K562 (cell line): Measurements from ENCODE around the gene HMGN2. TPM values are rescaled to one million over a fixed set of nuclear protein-coding genes. Genes with fewer than 3 reads are reported as not detected.

Source experiments
- BRD9 ChIP-seq: fragments of 450-650 bp; IDR thresholded peaks from 2 replicates; pipeline ENCODE4 v1.6.1; 2018; ENCODE audit warnings: low read depth; ENCODE audit not compliant: partially characterized antibody
- GATAD2B ChIP-seq: fragments of 450-650 bp; IDR thresholded peaks from 2 replicates; pipeline ENCODE4 v1.6.1; 2017; ENCODE audit warnings: mild to moderate bottlenecking, borderline replicate concordance
- HDAC6 ChIP-seq: IDR thresholded peaks from 2 replicates; pipeline ENCODE4 v1.6.1; 2012; ENCODE audit warnings: low read depth, mild to moderate bottlenecking, control low read depth, inconsistent platforms, low read length, moderate library complexity
- HNRNPL ChIP-seq: fragments of 200-400 bp; formaldehyde crosslinking; IDR thresholded peaks from 2 replicates; pipeline ENCODE4 v1.6.1; 2017; ENCODE audit warnings: low read depth, mild to moderate bottlenecking, low read length
- LEF1 ChIP-seq: fragments of 450-650 bp; IDR thresholded peaks from 2 replicates; pipeline ENCODE4 v1.6.1; 2016; ENCODE audit warnings: mild to moderate bottlenecking
- MYC ChIP-seq, 2 experiments: fragments of 250-450 bp in 1 of 2; sonication (Bioruptor Pico) in 1 of 2; IDR thresholded peaks; 2 replicates each; pipeline versions ENCODE4 v1.5.1 to v1.6.1; 2012 to 2021; ENCODE audit warnings: low read depth in 2 of 2, borderline replicate concordance in 1 of 2, improper control_type of control experiment in 1 of 2, low read length in 1 of 2, mild to moderate bottlenecking in 1 of 2, moderate library complexity in 1 of 2
- NCOA4 ChIP-seq: fragments of 450-650 bp; IDR thresholded peaks from 2 replicates; pipeline ENCODE4 v1.6.1; 2018; ENCODE audit warnings: mild to moderate bottlenecking; ENCODE audit not compliant: partially characterized antibody
- POLR2B ChIP-seq: fragments of 450-650 bp; IDR thresholded peaks from 2 replicates; pipeline ENCODE4 v1.6.1; 2018; ENCODE audit warnings: low read depth; ENCODE audit not compliant: partially characterized antibody
- RNF2 ChIP-seq: sonication (generic); IDR thresholded peaks from 2 replicates; pipeline ENCODE4 v1.6.1; 2016
- ZNF584 ChIP-seq: fragments of 200-800 bp; sonication (Bioruptor generic); IDR thresholded peaks from 2 replicates; pipeline ENCODE4 v1.6.1; 2016; ENCODE audit warnings: low read depth, mild to moderate bottlenecking, missing genetic modification characterization, missing compliant biosample characterization
- polyA plus RNA-seq, 8 experiments: library from polyadenylated mRNA; depleted of rRNA in 4 of 8; stranded (reverse) in 5 of 8; unstranded in 3 of 8; fragments of >200 nt; fragmentation: Nextera tagmentation in 2 of 8; fragmentation: Illumina TruSeq in 1 of 8; extraction: Ambion mirVana in 2 of 8; extraction: Trizol in 1 of 8; gene quantifications; 2 replicates each; pipeline versions ENCODE4 v1.2.1 to v1.2.3, GENCODE V29; 2011 to 2014; ENCODE audit warnings: inconsistent platforms in 1 of 8, missing spikeins in 1 of 8
- total RNA-seq, 7 experiments: library from RNA; depleted of rRNA in 6 of 7; stranded (reverse); fragments of >200 nt in 6 of 7; fragmentation: Illumina TruSeq in 2 of 7; extraction: Trizol in 2 of 7; gene quantifications; 2 replicates each; pipeline versions ENCODE4 v1.2.1 to v1.2.3, GENCODE V29; 2011 to 2021; ENCODE audit warnings: low replicate concordance in 1 of 7
- TF ChIP-seq, protein P1 (sequence below), 3 experiments: fragments of 200-800 bp in 1 of 3; fragments of 250-450 bp in 1 of 3; fragments of 450-650 bp in 1 of 3; sonication (Bioruptor Pico) in 1 of 3; sonication (Bioruptor generic) in 1 of 3; formaldehyde crosslinking in 1 of 3; IDR thresholded peaks; 2 replicates each; pipeline versions ENCODE4 v1.6.1 to v1.8.0; 2016 to 2022; ENCODE audit warnings: mild to moderate bottlenecking in 2 of 3, missing genetic modification characterization in 2 of 3, missing compliant biosample characterization in 1 of 3, moderate library complexity in 1 of 3
- TF ChIP-seq, protein P2 (sequence below): fragments of 450-650 bp; IDR thresholded peaks from 2 replicates; pipeline ENCODE4 v1.6.1; 2016; ENCODE audit warnings: low read depth, mild to moderate bottlenecking, moderate library complexity
- TF ChIP-seq, protein P3 (sequence below), 2 experiments: fragments of 450-650 bp in 1 of 2; sonication (generic) in 1 of 2; formaldehyde crosslinking in 1 of 2; IDR thresholded peaks in 1 of 2; conservative IDR thresholded peaks in 1 of 2; 2 replicates each; pipeline versions ENCODE4 v1.6.1 to v1.8.1; 2016 to 2023; ENCODE audit warnings: mild to moderate bottlenecking in 2 of 2, moderate library complexity in 2 of 2, inconsistent platforms in 1 of 2, missing genetic modification reagents in 1 of 2
- TF ChIP-seq, protein P4 (sequence below): fragments of 450-650 bp; IDR thresholded peaks from 2 replicates; pipeline ENCODE4 v1.6.1; 2016; ENCODE audit warnings: antibody characterized with exemption
- TF ChIP-seq, protein P5 (sequence below): sonication (generic); formaldehyde crosslinking; IDR thresholded peaks from 2 replicates; pipeline ENCODE4 v1.8.0; 2022; ENCODE audit warnings: missing genetic modification reagents, mild to moderate bottlenecking, borderline replicate concordance

Gene HMGN2
- total and polyA plus RNA-seq, 9 of the 15 experiments (the other 6 are each of a cell fraction or from before 2014, with no cell fraction given), result 370 to 1,354 (median 965) TPM

DNA sequence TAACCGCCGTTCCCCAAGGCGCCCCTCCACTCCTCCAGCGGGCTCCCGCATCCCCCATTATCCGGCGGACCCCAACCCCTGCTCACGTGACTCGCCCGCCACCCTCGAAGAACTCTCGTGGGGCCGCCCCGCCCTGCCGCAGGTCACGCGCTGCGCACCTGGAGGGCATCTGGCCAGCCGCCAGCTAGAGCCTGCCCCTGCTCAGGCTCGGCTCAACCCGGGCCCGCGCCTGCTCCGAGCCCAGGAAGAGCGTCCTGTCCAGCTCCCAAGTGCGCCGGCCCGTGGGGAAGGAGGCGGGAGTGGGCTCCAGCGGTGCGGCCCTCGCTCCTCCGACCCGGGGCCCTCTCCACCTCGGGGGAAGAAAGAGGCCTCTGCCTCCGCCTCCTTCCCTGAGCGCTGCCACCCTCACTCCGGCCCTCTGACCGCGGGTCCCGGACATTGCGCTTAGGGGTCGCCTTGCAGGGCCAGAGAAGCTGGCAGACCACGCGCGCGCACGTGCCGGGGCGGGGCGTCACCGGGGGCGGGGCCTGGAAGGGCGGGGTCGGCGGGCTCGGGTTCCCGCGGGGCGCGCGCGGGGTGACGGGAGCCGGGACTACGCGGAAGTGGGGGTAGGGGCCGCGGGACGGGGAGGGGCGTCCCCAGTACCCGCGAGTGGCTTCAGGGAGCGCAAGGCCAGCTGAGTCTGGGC lies 28.4 kb downstream of the HMGN2 start (continued):
- TF ChIP-seq RNF2 (peak; percentile 35; the same call in 1 of the 2 replicates), ZNF584 (CRISPR knock-in tag) (no peak), BRD9 (peak; percentile 66), GATAD2B (peak; percentile 88; the same call in 1 of the 2 replicates), MYC (IDR thresholded peaks at IDR 0.05; ENCODE audit: low read depth, low read length) (peak; percentile 97), MYC (CRISPR knock-in tag; IDR thresholded peaks at IDR 0.05; ENCODE audit: borderline replicate concordance, low read depth) (peak; percentile 88; the same call in 1 of the 2 replicates), POLR2B (peak; percentile 75), HDAC6 (no peak), LEF1 (peak; percentile 58; the same call in 1 of the 2 replicates), NCOA4 (peak; percentile 10), HNRNPL (peak; percentile 80)
- TF ChIP-seq, protein P1, sequence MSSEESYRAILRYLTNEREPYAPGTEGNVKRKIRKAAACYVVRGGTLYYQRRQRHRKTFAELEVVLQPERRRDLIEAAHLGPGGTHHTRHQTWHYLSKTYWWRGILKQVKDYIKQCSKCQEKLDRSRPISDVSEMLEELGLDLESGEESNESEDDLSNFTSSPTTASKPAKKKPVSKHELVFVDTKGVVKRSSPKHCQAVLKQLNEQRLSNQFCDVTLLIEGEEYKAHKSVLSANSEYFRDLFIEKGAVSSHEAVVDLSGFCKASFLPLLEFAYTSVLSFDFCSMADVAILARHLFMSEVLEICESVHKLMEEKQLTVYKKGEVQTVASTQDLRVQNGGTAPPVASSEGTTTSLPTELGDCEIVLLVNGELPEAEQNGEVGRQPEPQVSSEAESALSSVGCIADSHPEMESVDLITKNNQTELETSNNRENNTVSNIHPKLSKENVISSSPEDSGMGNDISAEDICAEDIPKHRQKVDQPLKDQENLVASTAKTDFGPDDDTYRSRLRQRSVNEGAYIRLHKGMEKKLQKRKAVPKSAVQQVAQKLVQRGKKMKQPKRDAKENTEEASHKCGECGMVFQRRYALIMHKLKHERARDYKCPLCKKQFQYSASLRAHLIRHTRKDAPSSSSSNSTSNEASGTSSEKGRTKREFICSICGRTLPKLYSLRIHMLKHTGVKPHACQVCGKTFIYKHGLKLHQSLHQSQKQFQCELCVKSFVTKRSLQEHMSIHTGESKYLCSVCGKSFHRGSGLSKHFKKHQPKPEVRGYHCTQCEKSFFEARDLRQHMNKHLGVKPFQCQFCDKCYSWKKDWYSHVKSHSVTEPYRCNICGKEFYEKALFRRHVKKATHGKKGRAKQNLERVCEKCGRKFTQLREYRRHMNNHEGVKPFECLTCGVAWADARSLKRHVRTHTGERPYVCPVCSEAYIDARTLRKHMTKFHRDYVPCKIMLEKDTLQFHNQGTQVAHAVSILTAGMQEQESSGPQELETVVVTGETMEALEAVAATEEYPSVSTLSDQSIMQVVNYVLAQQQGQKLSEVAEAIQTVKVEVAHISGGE (CRISPR knock-in tag; IDR thresholded peaks at IDR 0.05), result peak in 1 of 3 experiments; percentile 55; a peak in 1 of 6 replicates
- TF ChIP-seq, protein P2, sequence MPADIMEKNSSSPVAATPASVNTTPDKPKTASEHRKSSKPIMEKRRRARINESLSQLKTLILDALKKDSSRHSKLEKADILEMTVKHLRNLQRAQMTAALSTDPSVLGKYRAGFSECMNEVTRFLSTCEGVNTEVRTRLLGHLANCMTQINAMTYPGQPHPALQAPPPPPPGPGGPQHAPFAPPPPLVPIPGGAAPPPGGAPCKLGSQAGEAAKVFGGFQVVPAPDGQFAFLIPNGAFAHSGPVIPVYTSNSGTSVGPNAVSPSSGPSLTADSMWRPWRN, result peak; percentile 95
- TF ChIP-seq, protein P3, sequence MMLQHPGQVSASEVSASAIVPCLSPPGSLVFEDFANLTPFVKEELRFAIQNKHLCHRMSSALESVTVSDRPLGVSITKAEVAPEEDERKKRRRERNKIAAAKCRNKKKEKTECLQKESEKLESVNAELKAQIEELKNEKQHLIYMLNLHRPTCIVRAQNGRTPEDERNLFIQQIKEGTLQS (IDR thresholded peaks at IDR 0.05), result no peak
- TF ChIP-seq, protein P3 (CRISPR knock-in tag; conservative IDR thresholded peaks at IDR 0.05), result peak; percentile 57; the same call in 1 of the 2 replicates
- TF ChIP-seq, protein P4, sequence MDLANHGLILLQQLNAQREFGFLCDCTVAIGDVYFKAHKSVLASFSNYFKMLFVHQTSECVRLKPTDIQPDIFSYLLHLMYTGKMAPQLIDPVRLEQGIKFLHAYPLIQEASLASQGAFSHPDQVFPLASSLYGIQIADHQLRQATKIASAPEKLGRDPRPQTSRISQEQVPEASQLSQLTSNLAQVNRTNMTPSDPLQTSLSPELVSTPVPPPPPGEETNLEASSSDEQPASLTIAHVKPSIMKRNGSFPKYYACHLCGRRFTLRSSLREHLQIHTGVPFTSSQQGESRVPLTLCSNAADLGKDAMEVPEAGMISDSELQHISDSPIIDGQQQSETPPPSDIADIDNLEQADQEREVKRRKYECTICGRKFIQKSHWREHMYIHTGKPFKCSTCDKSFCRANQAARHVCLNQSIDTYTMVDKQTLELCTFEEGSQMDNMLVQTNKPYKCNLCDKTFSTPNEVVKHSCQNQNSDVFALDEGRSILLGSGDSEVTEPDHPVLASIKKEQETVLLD, result peak; percentile 70
- TF ChIP-seq, protein P5, sequence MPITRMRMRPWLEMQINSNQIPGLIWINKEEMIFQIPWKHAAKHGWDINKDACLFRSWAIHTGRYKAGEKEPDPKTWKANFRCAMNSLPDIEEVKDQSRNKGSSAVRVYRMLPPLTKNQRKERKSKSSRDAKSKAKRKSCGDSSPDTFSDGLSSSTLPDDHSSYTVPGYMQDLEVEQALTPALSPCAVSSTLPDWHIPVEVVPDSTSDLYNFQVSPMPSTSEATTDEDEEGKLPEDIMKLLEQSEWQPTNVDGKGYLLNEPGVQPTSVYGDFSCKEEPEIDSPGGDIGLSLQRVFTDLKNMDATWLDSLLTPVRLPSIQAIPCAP (CRISPR knock-in tag), result peak; percentile 87
- TF ChIP-seq, all 486 proteins: peak for 154
